LNCAP (cell line): Measurements from ENCODE around the gene SEMA4G.

Source experiments
- CTCF ChIP-seq: fragments of 450-650 bp; IDR thresholded peaks from 2 replicates; pipeline ENCODE4 v1.5.1; 2017; ENCODE audit warnings: mild to moderate bottlenecking

The SEMA4G gene

GRCh38 chr10:100969187-100970075, at the start of gene SEMA4G:
TSS of gene SEMA4G (plus strand) at chr10:100969504. CDS start at chr10:100972913, 3,409 bp downstream.
- peak; percentile 25; the same call in 1 of the 2 replicates for TF ChIP-seq CTCF

GRCh38 chr10:100923580-100923979, 45.7 kb upstream of the SEMA4G start:
- no peak for TF ChIP-seq CTCF

- no peak for TF ChIP-seq CTCF
These were observed 42.0 kb upstream of the SEMA4G start for GRCh38 chr10:100927266-100927665.

- TF ChIP-seq CTCF, result no peak
These were observed 41.3 kb upstream of the SEMA4G start for GRCh38 chr10:100928039-100928438.

GRCh38 chr10:100930368-100930767, 38.9 kb upstream of the SEMA4G start:
- no peak for TF ChIP-seq CTCF

GRCh38 chr10:100934084-100934659, 35.1 kb upstream of the SEMA4G start:
- peak; percentile 43 for TF ChIP-seq CTCF

GRCh38 chr10:100939763-100940344, 29.4 kb upstream of the SEMA4G start:
- no peak for TF ChIP-seq CTCF
